Lung microvascular endothelial cell (primary cell): ENCODE data around the gene ADNP2. TPM values are rescaled to one million over a fixed set of nuclear protein-coding genes. Genes with fewer than 3 reads are reported as not detected.
"Not testable (repeated sequence)": the region's sequence is repeated elsewhere in the genome, so short reads cannot be mapped to it uniquely, and the experiment has no call there.

Experiments
- DNase-seq, 2 donors: peaks; one replicate each; pipeline versions ENCODE4 v3.0.0 to v3.0.0-alpha.2; 2010; ENCODE audit warnings: low read depth in 2 of 2
- total RNA-seq: library from RNA; depleted of rRNA; stranded (reverse); fragments of >200 nt; gene quantifications from 2 replicates; pipeline ENCODE4 v1.2.1, GENCODE V29; 2014

ADNP2 gene
- total RNA-seq, 1 donor from 2014 or later = 12.1 TPM

DNA sequence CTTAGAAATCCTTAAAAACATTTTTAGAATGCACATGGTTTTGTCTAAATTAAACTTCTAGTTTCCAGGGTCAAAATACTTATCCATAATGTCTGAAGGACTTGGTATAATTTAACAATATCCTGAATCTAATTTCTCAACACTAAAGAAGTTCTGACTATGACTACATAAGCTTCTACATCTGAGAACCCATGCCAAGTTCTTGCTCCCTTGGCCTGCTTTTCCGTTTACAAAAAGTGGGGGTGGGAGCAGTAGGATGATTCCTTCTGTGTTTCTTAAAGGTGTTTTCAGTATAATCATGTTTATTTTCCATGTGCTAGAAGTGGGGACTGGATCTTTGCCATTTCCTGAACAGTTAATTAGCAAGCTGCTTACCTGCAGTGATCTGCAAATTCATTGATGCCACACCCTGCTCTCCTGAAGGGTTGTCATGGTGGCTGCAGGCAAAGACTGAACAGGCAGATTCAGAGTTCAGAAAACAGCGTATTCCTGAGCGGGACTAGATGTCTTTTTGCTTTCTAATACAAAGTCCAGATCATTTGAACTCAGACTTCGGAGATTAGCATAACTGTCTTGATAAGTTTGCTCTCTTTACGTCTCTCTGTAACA is 36.2 kb downstream of the ADNP2 start:
- DNase-seq = peak in 1 of 2 donors; percentile 11

DNA sequence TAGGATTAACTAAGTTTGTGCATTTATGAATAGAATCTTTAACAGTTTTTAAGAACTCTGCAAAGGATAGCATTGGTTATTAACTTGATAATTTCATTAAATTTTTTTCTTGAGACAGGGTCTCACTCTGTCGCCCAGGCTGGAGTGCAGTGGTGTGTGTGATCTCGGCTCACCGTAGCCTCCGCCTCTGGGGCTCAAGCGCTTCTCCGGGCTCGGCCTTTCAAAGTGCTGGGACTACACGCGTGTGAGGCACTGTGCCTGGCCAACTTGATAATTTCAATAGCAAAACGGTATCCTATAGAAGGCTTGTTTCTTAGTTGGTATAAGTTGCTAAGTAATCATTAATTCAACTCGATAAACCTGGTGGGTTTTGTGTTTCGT is 38.0 kb downstream of the ADNP2 start:
- no peak for DNase-seq

DNA sequence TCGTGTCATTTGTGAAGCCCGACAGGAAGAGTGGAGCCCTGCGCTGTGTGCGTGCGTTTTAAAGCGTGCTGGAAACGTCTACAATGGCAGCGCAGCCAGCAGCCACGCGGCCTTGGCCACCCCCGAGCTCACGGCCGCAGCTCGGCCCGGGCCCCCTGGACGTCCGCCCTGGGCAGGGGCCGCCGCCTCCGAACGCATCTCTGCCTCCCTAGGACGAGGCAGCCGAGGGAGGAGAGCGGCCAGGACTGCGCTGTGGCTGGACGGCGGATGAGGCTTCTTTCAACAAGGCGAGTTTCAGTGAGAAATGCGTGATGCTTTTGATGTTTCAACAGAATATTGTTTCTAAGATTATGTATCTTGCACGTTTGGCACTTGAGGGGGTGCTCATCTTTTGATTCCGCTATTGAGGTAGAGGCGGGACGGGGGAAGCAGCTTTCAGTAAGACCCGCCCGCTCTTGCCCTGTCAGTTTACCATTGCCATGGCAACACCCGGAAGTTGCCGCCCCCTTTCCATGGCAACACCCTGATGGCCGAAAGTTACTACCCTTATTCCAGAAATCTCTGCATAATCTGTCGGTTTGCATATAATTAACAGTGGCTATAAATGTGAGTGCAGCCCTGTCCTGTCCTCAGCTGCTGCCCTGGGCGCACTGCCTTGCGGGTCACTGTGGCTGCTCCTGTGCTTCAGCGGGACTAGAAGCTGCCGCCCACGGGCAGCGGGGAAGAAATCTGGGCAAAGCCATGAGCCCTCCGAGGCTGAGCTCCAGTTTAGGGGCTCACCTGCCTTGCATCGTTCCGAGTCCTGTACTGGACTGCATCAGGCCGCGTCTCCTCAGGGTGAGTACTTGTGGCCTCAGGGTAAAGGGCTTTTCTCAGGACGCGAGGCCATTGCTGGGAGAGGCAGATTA is 38.6 kb downstream of the ADNP2 start:
- DNase-seq = peak; percentile 71 to 78

- no peak for DNase-seq
Observed at GRCh38 chr18:80148326-80149199, 39.5 kb downstream of the ADNP2 start.

DNA sequence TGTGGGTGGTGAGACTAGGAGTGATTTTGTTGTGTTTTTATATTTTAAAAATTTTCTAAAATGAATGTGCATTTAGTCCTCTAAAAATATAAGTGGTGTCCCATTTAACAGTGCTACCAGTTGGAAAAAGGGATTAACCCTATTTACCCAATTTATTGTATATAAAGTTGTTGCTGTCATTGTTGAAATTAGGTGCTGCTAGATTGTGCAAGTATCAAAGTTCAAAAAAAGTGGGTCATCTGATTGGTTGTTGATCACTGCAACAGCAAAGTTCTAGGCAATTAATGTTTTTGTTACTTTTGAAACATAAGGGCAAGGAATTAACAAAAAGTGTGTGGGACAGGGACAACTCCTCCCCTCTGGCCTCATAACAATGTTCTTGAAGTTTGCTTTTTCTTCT is 40.6 kb downstream of the ADNP2 start:
- no peak for DNase-seq

- peak; percentile 44 to 48 for DNase-seq
Observed at GRCh38 chr18:80154293-80154692, 45.2 kb downstream of the ADNP2 start.

- DNase-seq = peak; percentile 81 to 92
Observed at GRCh38 chr18:80157708-80158343, 48.8 kb downstream of the ADNP2 start.

- no peak for DNase-seq
Observed at GRCh38 chr18:80158365-80158764, 49.3 kb downstream of the ADNP2 start.

DNA sequence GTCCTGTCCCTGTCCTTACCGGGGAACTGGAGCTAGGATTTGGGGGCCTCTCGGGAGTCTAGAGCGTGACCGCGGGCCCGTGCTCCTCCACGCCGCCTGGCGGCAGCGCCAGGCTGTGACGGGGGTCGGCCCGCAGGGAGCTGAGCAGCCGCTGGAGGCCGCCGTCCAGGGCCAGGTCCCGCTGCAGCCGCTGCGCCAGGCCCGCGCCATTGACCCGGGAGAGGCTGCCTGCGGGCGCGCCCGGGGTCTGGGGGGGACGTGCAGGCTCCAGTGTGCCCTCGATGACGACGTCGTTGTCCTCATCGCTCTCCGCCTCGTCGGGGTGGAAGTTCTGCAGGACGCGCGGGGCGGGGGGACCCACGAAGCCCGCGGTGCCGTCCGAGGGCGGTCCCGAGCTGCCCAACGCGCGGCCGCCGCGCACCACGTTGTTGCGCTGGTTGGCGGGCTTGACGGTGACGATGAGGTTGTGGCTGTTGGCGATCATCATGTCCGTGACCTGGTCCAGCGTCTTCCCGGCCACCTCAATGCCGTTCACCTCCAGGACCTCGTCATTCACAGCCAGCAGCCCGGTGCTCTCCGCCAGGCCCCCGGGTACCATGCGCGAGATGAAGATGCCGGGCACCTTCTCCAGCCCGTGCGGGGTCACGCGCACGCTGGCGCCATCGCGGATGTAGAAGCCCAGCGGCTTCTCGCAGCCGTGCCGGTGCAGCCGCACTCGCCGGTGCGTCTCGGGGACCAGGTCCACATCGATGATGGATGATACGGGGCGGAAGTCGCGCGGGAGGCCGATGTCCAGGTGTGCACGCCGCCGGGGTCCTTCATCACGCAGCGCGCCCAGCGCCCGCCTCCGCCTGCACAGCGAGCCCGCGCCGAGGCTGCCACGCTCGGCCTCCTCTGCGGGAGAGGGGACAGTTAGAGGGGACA is 50.9 kb downstream of the ADNP2 start:
- DNase-seq = peak; percentile 43 to 50

- no peak for DNase-seq
Observed at GRCh38 chr18:80161781-80162417, 52.8 kb downstream of the ADNP2 start.

DNA sequence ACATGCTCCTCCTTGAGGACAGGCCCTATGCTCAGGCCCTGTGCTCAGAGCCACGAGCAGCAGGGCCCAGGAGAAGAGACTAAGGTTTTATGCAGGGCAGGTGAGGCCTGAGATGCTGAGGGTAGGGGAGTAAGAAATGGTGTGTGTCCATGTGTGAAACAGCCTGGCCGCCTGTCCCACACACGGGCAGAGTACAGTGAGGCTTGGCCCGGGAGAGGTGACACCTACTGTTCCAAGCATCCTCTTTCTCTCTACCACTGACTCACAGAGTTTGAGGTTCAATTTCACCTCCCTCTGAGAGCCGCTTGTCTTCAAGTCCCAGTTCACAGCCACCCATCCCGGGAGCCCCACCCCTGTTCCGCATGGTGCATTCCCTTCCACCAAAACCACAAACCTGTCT is 54.1 kb downstream of the ADNP2 start:
- DNase-seq = no peak

DNA sequence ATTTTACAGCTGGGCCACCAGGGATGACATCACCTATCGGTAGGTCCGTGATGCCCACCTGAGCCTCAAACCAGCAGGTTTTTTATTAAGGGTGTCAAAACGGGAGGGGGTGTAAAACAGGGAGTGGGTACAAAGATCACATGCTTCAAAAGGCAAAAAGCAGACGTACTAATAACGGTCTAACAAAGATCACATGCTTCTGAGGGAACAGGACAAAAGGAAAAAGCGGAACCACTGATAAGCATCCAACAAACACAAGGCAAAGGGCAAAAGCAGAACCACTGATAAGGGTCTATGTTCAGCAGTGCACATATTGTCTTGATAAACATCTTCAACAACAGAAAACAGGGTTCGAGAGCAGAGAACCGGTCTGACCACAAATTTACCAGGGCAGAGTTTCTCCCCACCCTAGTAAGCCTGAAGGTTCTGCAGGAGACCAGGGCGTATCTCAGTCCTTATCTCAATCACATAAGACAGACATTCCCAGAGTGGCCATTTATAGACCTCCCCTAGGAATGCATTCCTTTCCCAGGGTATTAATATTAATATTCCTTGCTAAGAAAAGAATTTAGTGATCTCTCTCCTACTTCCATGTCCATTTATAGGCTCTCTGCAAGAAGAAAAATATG is 55.8 kb downstream of the ADNP2 start:
- not testable (repeated sequence) for DNase-seq

GRCh38 chr18:80166240-80166639 is 57.2 kb downstream of the ADNP2 start:
- DNase-seq = no peak

GRCh38 chr18:80166725-80167124 is 57.7 kb downstream of the ADNP2 start:
- no peak for DNase-seq

- no peak for DNase-seq
Observed at GRCh38 chr18:80167331-80167730, 58.3 kb downstream of the ADNP2 start.

- no peak for DNase-seq
Observed at GRCh38 chr18:80167931-80168330, 58.9 kb downstream of the ADNP2 start.

DNA sequence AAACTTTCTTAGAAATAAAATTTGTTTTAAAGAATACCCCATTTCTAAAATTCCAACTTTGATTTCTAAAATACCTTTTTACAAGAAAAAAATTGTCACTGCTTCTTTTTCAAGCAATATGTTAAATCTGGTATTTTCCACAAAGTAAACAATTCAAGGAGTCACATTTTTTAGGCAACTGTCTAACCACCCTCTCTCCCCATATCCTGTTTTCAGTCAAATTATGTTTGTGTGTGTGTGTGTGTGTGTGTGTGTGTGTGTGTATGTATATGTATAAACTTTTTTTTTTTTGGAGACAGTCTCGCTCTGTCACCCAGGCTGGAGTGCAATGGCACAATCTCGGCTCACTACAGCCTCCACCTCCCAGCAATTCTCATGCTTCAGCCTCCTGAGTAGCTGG is 59.3 kb downstream of the ADNP2 start:
- no peak for DNase-seq

- DNase-seq = no peak
Observed at GRCh38 chr18:80168982-80169381, 59.9 kb downstream of the ADNP2 start.

GRCh38 chr18:80169607-80170006 is 60.5 kb downstream of the ADNP2 start:
- no peak for DNase-seq
